ENCODE measurements around the gene LMBRD1.

The LMBRD1 gene

GRCh38 chr6:69630767-69631166 is 166.0 kb downstream of the LMBRD1 start:
- no peak for DNase-seq (ENCODE audit: low spot score)

DNA sequence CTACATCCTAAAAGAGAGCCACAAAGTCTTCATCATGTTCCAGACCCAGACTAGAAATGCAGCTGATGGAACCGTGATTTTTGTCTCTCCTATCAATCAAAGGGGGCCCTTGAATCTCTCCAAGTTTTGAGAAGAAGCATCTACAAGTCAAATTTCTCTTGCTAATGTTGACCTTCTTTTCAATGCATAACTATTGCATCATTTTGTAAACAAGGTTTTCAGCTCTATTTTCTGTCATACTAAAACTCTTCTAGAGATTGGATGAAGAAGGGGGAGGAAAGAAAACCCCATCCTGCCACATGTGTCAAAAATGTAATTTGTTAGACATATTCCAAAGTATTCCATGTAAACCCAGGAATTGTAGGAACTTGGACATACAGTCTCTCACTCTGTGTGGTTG is 169.2 kb downstream of the LMBRD1 start:
- DNase-seq (ENCODE audit: low spot score): no peak

- DNase-seq (ENCODE audit: low spot score): no peak
These were observed 171.9 kb downstream of the LMBRD1 start for GRCh38 chr6:69624944-69625343.

Measured in Ammon's horn (tissue), 1 donor.